Ishikawa (cell line): Measurements from ENCODE around the gene ZMYND10.
A peak's percentile ranks its signal among the peaks of the same experiment; 100 is the strongest.

Experiments
- CEBPB ChIP-seq: IDR thresholded peaks from 2 replicates; pipeline ENCODE4 v1.6.1; 2012
- CREB1 ChIP-seq: IDR thresholded peaks from 2 replicates; pipeline ENCODE4 v1.6.1; 2012; ENCODE audit warnings: low read depth
- EGR1 ChIP-seq: IDR thresholded peaks from 2 replicates; pipeline ENCODE4 v1.6.1; 2012
- EP300 ChIP-seq: IDR thresholded peaks from 2 replicates; pipeline ENCODE4 v1.6.1; 2012; ENCODE audit warnings: borderline replicate concordance
- FOXM1 ChIP-seq: IDR thresholded peaks from 2 replicates; pipeline ENCODE4 v1.6.1; 2012; ENCODE audit warnings: low read depth, borderline replicate concordance
- NFIC ChIP-seq: IDR thresholded peaks from 2 replicates; pipeline ENCODE4 v1.6.1; 2012
- RAD21 ChIP-seq: IDR thresholded peaks from 2 replicates; pipeline ENCODE4 v1.6.1; 2012; ENCODE audit warnings: low read depth
- TAF1 ChIP-seq: IDR thresholded peaks from 2 replicates; pipeline ENCODE4 v1.6.1; 2012; ENCODE audit warnings: low read depth, mild to moderate bottlenecking
- TCF12 ChIP-seq: IDR thresholded peaks from 2 replicates; pipeline ENCODE4 v1.6.1; 2012; ENCODE audit warnings: low read depth
- TEAD4 ChIP-seq: IDR thresholded peaks from 2 replicates; pipeline ENCODE4 v1.6.1; 2012
- YY1 ChIP-seq: IDR thresholded peaks from 2 replicates; pipeline ENCODE4 v1.6.1; 2012; ENCODE audit warnings: low read depth
- ZBTB7A ChIP-seq: IDR thresholded peaks from 2 replicates; pipeline ENCODE4 v1.6.1; 2012; ENCODE audit warnings: low read depth
- TF ChIP-seq, protein P1 (sequence below): IDR thresholded peaks from 2 replicates; pipeline ENCODE4 v1.6.1; 2012; ENCODE audit warnings: low read depth, mild to moderate bottlenecking
- TF ChIP-seq, protein P2 (sequence below): IDR thresholded peaks from 2 replicates; pipeline ENCODE4 v1.6.1; 2012
- TF ChIP-seq, protein P3 (sequence below): IDR thresholded peaks from 2 replicates; pipeline ENCODE4 v1.6.1; 2012

ZMYND10 gene

DNA sequence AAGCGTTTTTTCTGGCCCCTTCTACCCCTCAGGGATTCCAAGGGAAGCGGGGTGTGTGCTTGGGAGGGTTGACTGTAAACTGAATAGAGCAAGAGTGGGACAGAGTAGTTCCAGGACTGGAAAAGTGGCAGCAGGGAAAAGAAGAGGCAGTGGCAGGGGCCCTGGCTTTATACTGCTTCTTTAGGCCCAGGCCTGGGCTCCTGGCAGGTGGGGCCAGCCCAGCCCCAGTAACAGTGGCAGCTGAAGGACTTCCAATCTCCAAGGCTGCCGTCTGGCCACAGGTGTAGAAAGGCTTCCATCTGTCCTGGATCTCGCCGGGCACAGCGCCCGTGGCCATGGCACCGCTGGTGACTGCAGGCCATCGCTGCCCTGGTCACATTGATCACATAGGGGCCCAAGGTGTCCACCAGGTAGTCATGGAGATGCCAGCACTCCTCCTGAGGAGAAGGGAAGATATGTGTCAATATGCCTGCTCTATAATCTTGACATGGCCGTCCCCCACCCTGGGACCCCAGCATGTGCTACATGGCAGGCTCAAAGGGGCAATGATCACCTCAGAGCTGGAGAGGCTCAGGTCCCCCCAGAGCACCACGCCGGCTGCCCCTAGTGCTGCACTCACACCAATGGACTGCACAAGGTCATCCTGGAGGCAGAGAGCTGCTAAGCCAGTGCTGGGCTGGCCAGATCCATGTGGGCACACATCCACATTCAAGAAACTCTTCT, 52.3 kb downstream of the ZMYND10 start:
- TF ChIP-seq TCF12 (no peak), EP300 (no peak), TAF1 (no peak), YY1 (no peak), EGR1 (no peak), FOXM1 (no peak), RAD21 (no peak), ZBTB7A (no peak), CEBPB (no peak), CREB1 (no peak), NFIC (no peak)
- TF ChIP-seq, protein P1, sequence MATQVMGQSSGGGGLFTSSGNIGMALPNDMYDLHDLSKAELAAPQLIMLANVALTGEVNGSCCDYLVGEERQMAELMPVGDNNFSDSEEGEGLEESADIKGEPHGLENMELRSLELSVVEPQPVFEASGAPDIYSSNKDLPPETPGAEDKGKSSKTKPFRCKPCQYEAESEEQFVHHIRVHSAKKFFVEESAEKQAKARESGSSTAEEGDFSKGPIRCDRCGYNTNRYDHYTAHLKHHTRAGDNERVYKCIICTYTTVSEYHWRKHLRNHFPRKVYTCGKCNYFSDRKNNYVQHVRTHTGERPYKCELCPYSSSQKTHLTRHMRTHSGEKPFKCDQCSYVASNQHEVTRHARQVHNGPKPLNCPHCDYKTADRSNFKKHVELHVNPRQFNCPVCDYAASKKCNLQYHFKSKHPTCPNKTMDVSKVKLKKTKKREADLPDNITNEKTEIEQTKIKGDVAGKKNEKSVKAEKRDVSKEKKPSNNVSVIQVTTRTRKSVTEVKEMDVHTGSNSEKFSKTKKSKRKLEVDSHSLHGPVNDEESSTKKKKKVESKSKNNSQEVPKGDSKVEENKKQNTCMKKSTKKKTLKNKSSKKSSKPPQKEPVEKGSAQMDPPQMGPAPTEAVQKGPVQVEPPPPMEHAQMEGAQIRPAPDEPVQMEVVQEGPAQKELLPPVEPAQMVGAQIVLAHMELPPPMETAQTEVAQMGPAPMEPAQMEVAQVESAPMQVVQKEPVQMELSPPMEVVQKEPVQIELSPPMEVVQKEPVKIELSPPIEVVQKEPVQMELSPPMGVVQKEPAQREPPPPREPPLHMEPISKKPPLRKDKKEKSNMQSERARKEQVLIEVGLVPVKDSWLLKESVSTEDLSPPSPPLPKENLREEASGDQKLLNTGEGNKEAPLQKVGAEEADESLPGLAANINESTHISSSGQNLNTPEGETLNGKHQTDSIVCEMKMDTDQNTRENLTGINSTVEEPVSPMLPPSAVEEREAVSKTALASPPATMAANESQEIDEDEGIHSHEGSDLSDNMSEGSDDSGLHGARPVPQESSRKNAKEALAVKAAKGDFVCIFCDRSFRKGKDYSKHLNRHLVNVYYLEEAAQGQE = no peak
- TF ChIP-seq, protein P2, sequence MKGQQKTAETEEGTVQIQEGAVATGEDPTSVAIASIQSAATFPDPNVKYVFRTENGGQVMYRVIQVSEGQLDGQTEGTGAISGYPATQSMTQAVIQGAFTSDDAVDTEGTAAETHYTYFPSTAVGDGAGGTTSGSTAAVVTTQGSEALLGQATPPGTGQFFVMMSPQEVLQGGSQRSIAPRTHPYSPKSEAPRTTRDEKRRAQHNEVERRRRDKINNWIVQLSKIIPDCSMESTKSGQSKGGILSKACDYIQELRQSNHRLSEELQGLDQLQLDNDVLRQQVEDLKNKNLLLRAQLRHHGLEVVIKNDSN = no peak
- TF ChIP-seq, protein P3, sequence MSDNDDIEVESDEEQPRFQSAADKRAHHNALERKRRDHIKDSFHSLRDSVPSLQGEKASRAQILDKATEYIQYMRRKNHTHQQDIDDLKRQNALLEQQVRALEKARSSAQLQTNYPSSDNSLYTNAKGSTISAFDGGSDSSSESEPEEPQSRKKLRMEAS = no peak

DNA sequence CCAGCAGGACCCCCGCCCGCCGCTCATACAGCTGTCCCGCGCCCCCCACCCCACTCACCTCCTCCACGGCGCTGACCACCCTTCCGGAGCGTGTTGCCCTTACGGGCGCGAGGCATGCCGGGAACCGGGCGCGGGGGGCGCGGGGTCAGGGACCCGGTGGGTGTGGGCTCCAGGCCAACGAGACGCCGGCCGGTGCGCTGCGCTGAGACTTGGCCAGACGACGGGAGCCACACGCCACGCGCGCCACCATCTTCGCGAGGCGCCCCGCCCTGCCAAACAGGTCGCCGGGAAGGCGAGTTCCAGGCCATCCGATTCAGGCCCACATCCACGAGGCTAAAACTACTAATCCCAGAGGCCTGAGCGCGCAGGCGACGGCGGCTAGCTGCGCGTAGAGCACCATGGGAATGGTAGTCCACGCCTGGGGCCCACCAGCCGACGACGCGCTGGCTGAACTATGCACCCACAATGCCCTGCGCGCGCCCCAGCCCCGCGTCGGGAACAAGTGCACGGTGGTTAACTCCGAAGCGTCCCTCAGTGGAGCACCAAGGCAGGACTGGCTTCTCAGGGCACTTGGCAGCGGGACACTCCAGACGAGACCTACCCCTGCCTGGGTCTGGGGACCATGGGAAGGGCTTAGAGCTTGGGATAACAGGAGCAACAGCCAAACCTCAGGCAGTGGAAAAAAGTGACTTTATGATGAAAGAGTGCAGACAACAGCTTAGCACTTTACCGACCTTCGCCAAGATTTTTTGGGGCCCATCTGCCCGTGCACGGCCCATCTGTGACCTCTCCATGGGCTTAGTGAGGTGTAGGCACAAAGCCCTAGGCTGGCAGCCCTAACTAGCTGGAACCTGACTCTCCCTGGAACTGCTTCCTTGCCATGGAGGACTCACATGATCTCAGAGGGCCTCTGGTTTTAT, 53.1 kb downstream of the ZMYND10 start, which contains the start of gene IFRD2:
Gene IFRD2 (minus strand): TSS at position 271 of the 920 bp plus-strand sequence. CDS start 155 bp downstream, at position 116.
- TF ChIP-seq TEAD4 = peak; percentile 72
- 0 out of 2 replicates have a peak, but pooled peaks have one; percentile 10 for TF ChIP-seq RAD21
- peak; percentile 90 for TF ChIP-seq CREB1
- no peak for TF ChIP-seq EP300
- no peak for TF ChIP-seq FOXM1
- peak; percentile 68 for TF ChIP-seq NFIC
- TF ChIP-seq TCF12 = peak; percentile 84
- no peak for TF ChIP-seq CEBPB
- TF ChIP-seq, protein P2 = peak; percentile 65
- TF ChIP-seq EGR1 = peak; percentile 48; the same call in 1 of the 2 replicates
- peak; percentile 85; the same call in 1 of the 2 replicates for TF ChIP-seq TAF1
- TF ChIP-seq, protein P1 = no peak
- TF ChIP-seq YY1 = peak; percentile 94
- TF ChIP-seq, protein P3 = peak; percentile 87
- TF ChIP-seq ZBTB7A = peak; percentile 76; the same call in 1 of the 2 replicates
